Measurements from ENCODE around the gene MAP3K7. TPM values are rescaled to one million over a fixed set of nuclear protein-coding genes. Genes with fewer than 3 reads are reported as not detected.

The MAP3K7 gene
- total and polyA plus RNA-seq, 11 donors = 9.6 to 26.1 (median 18.0) TPM

DNA sequence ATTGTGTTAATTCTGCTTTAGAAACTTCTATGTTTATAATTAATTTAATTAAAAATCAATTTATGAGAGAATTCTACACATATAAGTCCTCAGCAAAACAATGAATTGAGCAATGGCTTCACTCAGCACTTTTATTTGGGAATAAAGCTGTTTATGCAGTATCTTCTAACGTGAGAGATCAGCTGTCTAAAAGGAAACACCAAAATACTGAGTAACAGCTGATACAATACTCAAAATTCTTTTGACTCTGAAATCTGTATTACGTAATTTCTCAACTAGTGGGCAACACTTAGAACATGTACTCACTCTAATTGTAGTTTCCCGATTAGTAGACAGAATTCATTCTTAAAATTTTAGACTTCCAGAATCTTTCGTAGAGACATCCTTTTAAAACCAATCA is 49.8 kb downstream of the MAP3K7 start:
- TF ChIP-seq POLR2A (IDR thresholded peaks at IDR 0.05) (no peak), CTCF (IDR thresholded peaks at IDR 0.05) (no peak)
- intact Hi-C loops (cut with DNase I) = no loop called here
- 35 to 53% (median 43%) methylated on average over 4 of the region's 4 CpGs for WGBS, 4 donors
- Histone ChIP-seq H3K4me1 (peaks cover 8 to 35% (median 23%) of the 10 kb centered on the region in 12 donors), H3K27ac (peak overlapping the region in 8 of 12 donors; percentile 12 to 68 (median 42)), H3K9me3 (no peaks in the 10 kb centered on the region), H3K27me3 (no peaks in the 10 kb centered on the region), H3K36me3 (peaks cover 0 to 53% (median 31%) of the 10 kb centered on the region in 9 donors), H3K4me3 (no peak overlapping the region)
- DNase-seq = no peak
- peak in 3 of 4 donors; percentile 25 to 42 (median 39) for ATAC-seq

GRCh38 chr6:90536520-90536919 is 50.4 kb downstream of the MAP3K7 start:
- 86 to 88% (median 88%) methylated on average over 4 of the region's 4 CpGs for WGBS, 4 donors
- peak in 3 of 4 donors; percentile 20 to 34 (median 33) for ATAC-seq

DNA sequence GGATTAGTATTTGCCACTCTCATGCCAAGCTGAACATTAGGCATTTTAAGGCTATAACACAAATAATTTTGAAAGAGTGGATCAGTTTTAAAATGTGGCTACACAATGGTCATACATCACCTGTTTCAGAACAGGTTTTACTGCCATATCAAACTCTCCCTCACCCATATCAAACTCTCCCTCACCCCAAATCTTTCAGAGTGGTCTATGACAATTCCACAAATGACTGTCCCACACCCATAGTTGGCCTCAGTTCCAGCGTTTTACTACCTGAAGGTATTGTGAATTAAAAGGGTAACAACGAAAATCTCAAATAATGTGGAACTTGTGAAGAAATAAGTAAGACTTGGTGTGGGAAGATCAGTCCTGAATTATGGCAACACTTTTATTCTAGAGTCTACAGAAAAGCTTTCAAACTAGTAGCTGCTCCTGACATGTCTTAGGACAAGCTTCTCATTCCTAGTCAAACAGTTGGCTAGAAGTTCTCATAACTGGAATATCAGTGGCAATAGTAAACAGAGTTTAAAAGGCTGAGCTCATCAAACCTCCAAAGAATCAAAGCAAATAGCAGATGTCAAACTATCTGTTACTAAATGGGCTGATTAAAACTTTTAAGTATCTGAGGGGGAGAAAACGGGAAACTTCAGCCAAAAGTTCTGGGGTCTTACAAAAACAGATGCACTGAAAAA is 52.4 kb downstream of the MAP3K7 start:
- ATAC-seq (no peak), DNase-seq (no peak)
- peaks cover 0 to 67% (median 21%) of the 10 kb centered on the region in 9 donors for H3K36me3 ChIP-seq
- peak overlapping the region in 2 of 12 donors; percentile 5 to 13 for H3K27ac ChIP-seq
- no peak for TF ChIP-seq POLR2A (IDR thresholded peaks at IDR 0.05)
- TF ChIP-seq CTCF (IDR thresholded peaks at IDR 0.05) = no peak
- no peaks in the 10 kb centered on the region for H3K9me3 ChIP-seq
- intact Hi-C loops (cut with DNase I) = no loop called here
- H3K4me1 ChIP-seq = peaks cover 8 to 35% (median 23%) of the 10 kb centered on the region in 12 donors
- H3K4me3 ChIP-seq = no peak overlapping the region
- H3K27me3 ChIP-seq = no peaks in the 10 kb centered on the region
- WGBS, 4 donors = 92 to 93% (median 93%) methylated on average over 3 of the region's 3 CpGs

More at GRCh38 chr6:90536520-90536919, 50.4 kb downstream of the MAP3K7 start:
- intact Hi-C loops (cut with DNase I) = no loop called here
- no peaks in the 10 kb centered on the region for H3K9me3 ChIP-seq
- peaks cover 0 to 51% (median 26%) of the 10 kb centered on the region in 9 donors for H3K36me3 ChIP-seq
- no peak for TF ChIP-seq CTCF (IDR thresholded peaks at IDR 0.05)
- no peak for TF ChIP-seq POLR2A (IDR thresholded peaks at IDR 0.05)
- peak overlapping the region in 7 of 12 donors; percentile 26 to 68 (median 44) for H3K27ac ChIP-seq
- no peaks in the 10 kb centered on the region for H3K27me3 ChIP-seq
- H3K4me1 ChIP-seq = peaks cover 8 to 35% (median 23%) of the 10 kb centered on the region in 12 donors
- no peak for DNase-seq
- H3K4me3 ChIP-seq = no peak overlapping the region

- intact Hi-C loops (cut with DNase I) = no loop called here
- no peak overlapping the region for H3K4me3 ChIP-seq
- H3K27me3 ChIP-seq = no peaks in the 10 kb centered on the region
- H3K36me3 ChIP-seq = peaks cover 0 to 74% (median 21%) of the 10 kb centered on the region in 9 donors
- WGBS, 4 donors = 53 to 62% (median 57%) methylated on average over 4 of the region's 4 CpGs
- TF ChIP-seq CTCF (IDR thresholded peaks at IDR 0.05) = no peak
- no peak for TF ChIP-seq POLR2A (IDR thresholded peaks at IDR 0.05)
- peaks cover 6 to 33% (median 18%) of the 10 kb centered on the region in 12 donors for H3K4me1 ChIP-seq
- H3K27ac ChIP-seq = peak overlapping the region in 5 of 12 donors; percentile 5 to 44 (median 16)
- DNase-seq (no peak), ATAC-seq (peak in 2 of 4 donors; percentile 17 to 22)
- no peaks in the 10 kb centered on the region for H3K9me3 ChIP-seq
Measured at GRCh38 chr6:90533615-90534336, 53.1 kb downstream of the MAP3K7 start.
